MM.1S (cell line): ENCODE results near the gene PDE6B.

Experiments used
- DNase-seq: peaks from one replicate; pipeline ENCODE4 v3.0.0-alpha.2; 2015
- H2AFZ ChIP-seq: fragments of 300-600 bp; sonication (generic); 2 replicates; pipeline ENCODE4 v1.6.0; 2016; ENCODE audit warnings: antibody characterized with exemption, low read length
- H3F3A ChIP-seq: fragments of 300-600 bp; sonication (generic); 2 replicates; pipeline ENCODE4 v1.6.1; 2016; ENCODE audit warnings: mild to moderate bottlenecking, antibody characterized with exemption, low read length, moderate library complexity, mixed read lengths; ENCODE audit not compliant: insufficient read depth
- H3K27ac ChIP-seq: fragments of 300-600 bp; sonication (generic); 2 replicates; pipeline ENCODE4 v1.5.1; 2016; ENCODE audit warnings: mild to moderate bottlenecking, low read length
- H3K27me3 ChIP-seq: fragments of 300-600 bp; sonication (generic); replicated peaks from 2 replicates; pipeline ENCODE4 v1.6.0; 2016; ENCODE audit warnings: low read length; ENCODE audit not compliant: insufficient read depth
- H3K36me3 ChIP-seq: fragments of 300-600 bp; sonication (generic); replicated peaks from 2 replicates; pipeline ENCODE4 v1.6.1; 2016; ENCODE audit warnings: mild to moderate bottlenecking, low read length, mixed read lengths; ENCODE audit not compliant: insufficient read depth
- H3K4me1 ChIP-seq: fragments of 300-600 bp; sonication (generic); 2 replicates; pipeline ENCODE4 v1.6.1; 2016; ENCODE audit warnings: low read length, mixed read lengths
- H3K4me2 ChIP-seq: fragments of 300-600 bp; sonication (generic); 2 replicates; pipeline ENCODE4 v1.6.0; 2016; ENCODE audit warnings: low read depth, low read length
- H3K4me3 ChIP-seq: fragments of 300-600 bp; sonication (generic); 2 replicates; pipeline ENCODE4 v1.5.1; 2016; ENCODE audit warnings: low read length, mixed read lengths
- H3K79me2 ChIP-seq: fragments of 300-600 bp; sonication (generic); 2 replicates; pipeline ENCODE4 v1.6.1; 2016; ENCODE audit warnings: mixed run types, low read length, mixed read lengths
- H3K9ac ChIP-seq: fragments of 300-600 bp; sonication (generic); 2 replicates; pipeline ENCODE4 v1.6.1; 2016; ENCODE audit warnings: low read length, mixed read lengths
- H3K9me2 ChIP-seq: fragments of 300-600 bp; sonication (generic); replicated peaks from 2 replicates; pipeline ENCODE4 v1.6.1; 2016; ENCODE audit warnings: mild to moderate bottlenecking, low read length, mixed read lengths; ENCODE audit not compliant: insufficient read depth
- H3K9me3 ChIP-seq: fragments of 300-600 bp; sonication (generic); replicated peaks from 2 replicates; pipeline ENCODE4 v1.6.1; 2016; ENCODE audit warnings: mild to moderate bottlenecking, low read length, mixed read lengths; ENCODE audit not compliant: insufficient read depth
- H4K20me1 ChIP-seq: fragments of 300-600 bp; sonication (generic); 2 replicates; pipeline ENCODE4 v1.6.1; 2016; ENCODE audit warnings: mild to moderate bottlenecking, low read length, moderate library complexity, mixed read lengths; ENCODE audit not compliant: insufficient read depth
- CTCF ChIP-seq: fragments of 300-600 bp; sonication (generic); IDR thresholded peaks from 2 replicates; pipeline ENCODE4 v1.5.1; 2016; ENCODE audit warnings: antibody characterized with exemption, low read length, mixed read lengths
- EZH2 ChIP-seq: fragments of 300-600 bp; sonication (generic); optimal IDR thresholded peaks from 2 replicates; pipeline ENCODE3; 2017; ENCODE audit warnings: low read depth, mild to moderate bottlenecking, antibody characterized with exemption, low read length, mixed read lengths
- EZH2phosphoT487 ChIP-seq: fragments of 300-600 bp; sonication (generic); IDR thresholded peaks from 2 replicates; pipeline ENCODE4 v1.6.1; 2018; ENCODE audit warnings: antibody characterized with exemption, low read length

Gene PDE6B

DNA sequence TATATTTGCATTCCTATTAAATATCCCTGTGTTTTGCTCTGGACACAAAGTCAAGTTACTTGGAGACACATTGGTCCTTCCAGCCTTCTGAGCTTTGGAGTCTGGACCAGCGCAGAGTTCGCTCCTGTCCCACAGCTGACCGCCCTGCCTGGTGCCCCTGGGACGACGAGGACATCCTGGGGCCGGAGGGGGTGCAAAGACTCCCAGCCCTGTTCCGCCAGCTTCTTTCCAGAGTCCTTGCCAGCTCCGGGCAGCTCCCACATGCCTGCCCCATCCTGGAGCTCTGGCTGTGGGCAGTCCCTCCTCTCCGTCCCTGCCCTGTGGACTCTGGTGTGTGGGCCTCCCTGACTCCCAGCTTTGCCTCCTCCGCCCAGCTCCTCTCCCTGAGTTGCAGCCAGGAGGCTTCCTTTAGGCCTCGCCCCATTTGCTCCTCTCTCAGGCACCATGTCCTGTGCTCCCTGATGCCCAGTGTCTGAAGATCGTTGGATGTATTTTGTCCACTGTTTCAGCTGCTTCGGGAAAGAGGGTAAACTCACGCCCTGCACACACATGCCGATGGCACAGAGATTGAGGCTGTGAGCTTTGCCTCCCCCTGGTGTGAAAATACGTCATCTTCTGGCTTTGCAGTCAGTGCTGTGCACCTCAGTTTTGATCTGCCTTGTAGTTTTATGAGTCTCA, 75.4 kb downstream of the PDE6B start:
- no peak overlapping the region for H2AFZ ChIP-seq

DNA sequence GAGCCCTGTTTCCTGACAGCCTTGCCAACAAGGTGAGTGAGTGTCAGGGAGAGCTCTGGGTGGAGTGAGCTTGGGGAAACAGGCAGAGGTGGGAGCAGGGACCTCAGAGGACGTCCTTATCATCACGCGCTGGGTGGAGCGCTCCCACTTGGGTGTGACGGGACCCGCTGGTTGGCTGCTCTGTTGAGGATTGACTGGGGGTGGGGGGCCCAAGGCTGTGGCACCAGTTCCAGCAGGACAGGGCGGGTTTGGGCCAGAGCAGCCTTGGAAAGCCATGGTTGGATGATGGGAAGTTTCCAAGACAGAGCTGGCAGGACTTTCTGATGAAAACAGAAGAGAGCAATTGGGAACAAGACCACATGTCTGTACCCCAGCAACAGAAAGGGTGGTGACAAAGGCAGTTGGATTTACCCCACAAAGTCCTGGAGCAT, 77.3 kb downstream of the PDE6B start:
- no peaks in the 10 kb centered on the region for H3K27me3 ChIP-seq
- no peaks in the 10 kb centered on the region for H3F3A ChIP-seq
- no peak overlapping the region for H3K4me3 ChIP-seq
- no peak overlapping the region for H2AFZ ChIP-seq
- no peak overlapping the region for H3K9ac ChIP-seq
- H3K9me2 ChIP-seq: no peaks in the 10 kb centered on the region
- H3K36me3 ChIP-seq: no peaks in the 10 kb centered on the region
- H3K79me2 ChIP-seq: no peaks in the 10 kb centered on the region
- no peaks in the 10 kb centered on the region for H3K9me3 ChIP-seq
- H3K4me2 ChIP-seq: no peak overlapping the region
- H3K4me1 ChIP-seq: no peaks in the 10 kb centered on the region
- H3K27ac ChIP-seq: no peak overlapping the region
- H4K20me1 ChIP-seq: no peaks in the 10 kb centered on the region
- TF ChIP-seq EZH2 (no peak), CTCF (no peak), EZH2phosphoT487 (no peak)
- no peak for DNase-seq

More for the DNA sequence above, 75.4 kb downstream of the PDE6B start:
- Histone ChIP-seq H3K9ac (no peak overlapping the region), H3K79me2 (no peaks in the 10 kb centered on the region), H3K4me1 (no peaks in the 10 kb centered on the region), H3K4me2 (no peak overlapping the region), H3F3A (no peaks in the 10 kb centered on the region), H3K27ac (no peak overlapping the region), H3K4me3 (no peak overlapping the region), H3K9me3 (no peaks in the 10 kb centered on the region), H3K36me3 (no peaks in the 10 kb centered on the region), H3K27me3 (no peaks in the 10 kb centered on the region), H4K20me1 (no peaks in the 10 kb centered on the region), H3K9me2 (no peaks in the 10 kb centered on the region)
- no peak for TF ChIP-seq EZH2
- DNase-seq: no peak

DNA sequence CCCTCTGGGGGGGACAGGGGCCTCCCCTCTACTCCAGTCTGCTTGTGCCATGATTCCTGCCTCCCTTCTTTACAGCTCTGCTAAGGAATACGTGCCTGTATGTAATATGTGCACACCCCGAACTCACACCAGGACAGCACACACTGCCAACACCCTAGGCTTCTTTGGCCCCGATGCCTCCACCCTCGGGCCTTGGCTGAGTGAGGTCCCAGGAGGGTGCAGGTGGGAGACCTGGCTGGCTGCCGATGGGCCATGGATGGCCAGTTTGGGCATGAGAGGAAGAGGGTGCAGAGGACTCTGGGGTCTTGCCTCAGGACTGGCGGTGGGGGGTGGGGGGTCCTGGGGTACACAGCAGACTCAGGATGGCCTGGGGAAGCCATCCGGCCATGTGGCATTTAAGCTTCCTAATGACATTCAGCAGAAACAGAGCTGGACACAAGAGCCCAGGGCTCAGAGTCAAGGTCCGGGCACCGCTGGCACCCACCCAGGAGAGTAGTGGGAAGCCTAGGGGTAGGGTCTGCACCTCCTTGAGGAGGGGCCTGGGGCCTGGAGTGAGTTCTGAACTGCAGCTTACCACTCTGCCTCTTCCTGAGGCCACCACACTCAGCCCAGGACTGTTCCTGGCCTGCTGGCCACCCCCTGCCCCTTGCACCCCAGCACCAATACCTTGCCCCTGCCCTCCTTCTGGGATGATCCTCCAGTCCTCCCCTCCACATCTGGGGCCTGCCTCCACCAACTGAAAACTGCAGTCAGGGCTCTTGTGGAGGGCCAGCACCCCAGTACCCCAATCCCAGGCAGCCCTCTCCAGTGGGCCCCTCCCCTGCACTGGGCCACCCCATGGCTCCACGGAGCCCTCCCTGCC, 78.2 kb downstream of the PDE6B start:
- no peak for DNase-seq
- Histone ChIP-seq H3K9me3 (no peaks in the 10 kb centered on the region), H3K9me2 (no peaks in the 10 kb centered on the region), H3K27me3 (no peaks in the 10 kb centered on the region), H3K9ac (no peak overlapping the region), H3K4me2 (no peak overlapping the region), H3K36me3 (no peaks in the 10 kb centered on the region), H3K79me2 (no peaks in the 10 kb centered on the region), H3K4me3 (no peak overlapping the region), H3K27ac (no peak overlapping the region), H3F3A (no peaks in the 10 kb centered on the region), H4K20me1 (no peaks in the 10 kb centered on the region), H2AFZ (no peak overlapping the region), H3K4me1 (no peaks in the 10 kb centered on the region)
- TF ChIP-seq EZH2phosphoT487 (no peak), CTCF (no peak), EZH2 (no peak)
